Stimulated activated CD4-positive, alpha-beta T cell treated with anti-CD3 and anti-CD28 coated beads, Interleukin-1b, Interleukin-23, amount 100 ng/mL, for 48 hours (primary cell): ENCODE data around the gene ANHX.
"Not testable (repeated sequence)": the region's sequence is repeated elsewhere in the genome, so short reads cannot be mapped to it uniquely, and the experiment has no call there.

Source experiments
- DNase-seq: peaks from one replicate; pipeline ENCODE4 v3.0.0-alpha.2; 2020

ANHX gene

DNA sequence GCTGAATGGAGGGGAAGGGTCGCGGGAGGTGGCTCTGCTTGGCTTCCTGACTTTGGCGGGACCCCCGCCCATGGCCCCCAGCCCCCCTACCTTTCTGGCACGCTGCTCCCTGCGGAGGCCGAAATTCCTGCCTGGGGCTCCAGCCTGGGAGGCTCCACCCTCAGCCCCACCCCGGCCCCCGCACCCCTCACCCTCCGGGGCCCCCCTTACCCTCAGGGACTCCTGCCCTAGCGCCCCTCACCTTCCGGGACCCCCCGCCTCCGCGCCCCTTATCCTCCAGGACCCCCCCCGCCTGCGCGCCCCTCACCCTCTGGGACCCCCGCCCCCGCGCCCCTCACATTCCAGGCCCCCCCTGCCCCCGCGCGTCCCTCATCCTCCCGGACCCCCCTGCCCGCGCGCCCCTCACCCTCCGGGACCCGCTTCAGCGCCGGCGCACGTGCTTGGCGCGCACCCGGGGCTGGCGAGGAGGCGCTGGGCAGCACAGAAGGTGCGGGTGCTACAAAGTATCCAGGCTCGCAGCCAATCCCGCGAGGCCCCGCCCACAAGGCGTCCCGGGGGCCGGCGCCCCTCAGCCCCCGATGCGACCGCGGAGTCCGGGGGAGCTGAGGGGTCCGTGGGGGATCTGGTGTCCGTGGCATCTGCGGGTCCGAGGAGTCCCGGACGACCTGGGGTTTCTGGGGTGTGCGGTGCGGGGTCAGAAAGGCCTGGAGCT lies at the start of gene ANHX:
Gene ANHX (minus strand): TSS at position 477 of the 712 bp plus-strand sequence. CDS start 1,521 bp downstream, outside the sequence.
- no peak for DNase-seq

GRCh38 chr12:133264668-133265067 lies 29.0 kb upstream of the ANHX start:
- not testable (repeated sequence) for DNase-seq

DNA sequence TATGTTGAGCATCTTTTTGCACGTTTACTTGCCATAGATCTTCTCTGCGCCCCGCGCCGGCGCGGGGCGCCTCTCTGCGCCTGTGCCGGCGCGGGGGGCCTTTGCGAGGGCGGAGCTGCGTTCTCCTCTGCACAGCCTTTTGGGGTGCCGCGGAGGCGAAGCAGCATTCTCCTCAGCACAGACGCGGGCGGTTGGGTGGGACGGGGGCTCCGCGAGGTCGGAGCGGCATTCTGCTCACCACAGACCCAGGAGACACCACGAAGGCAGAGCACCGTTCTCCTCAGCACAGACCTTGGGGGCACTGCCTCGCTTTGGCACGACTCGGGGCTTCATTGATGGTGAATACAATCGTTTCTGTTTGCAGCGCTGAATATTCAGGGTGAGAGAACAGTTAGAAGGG lies 28.5 kb upstream of the ANHX start:
- DNase-seq, result no peak

- DNase-seq, result no peak
Observed at GRCh38 chr12:133256321-133256720, 20.6 kb upstream of the ANHX start.

DNA sequence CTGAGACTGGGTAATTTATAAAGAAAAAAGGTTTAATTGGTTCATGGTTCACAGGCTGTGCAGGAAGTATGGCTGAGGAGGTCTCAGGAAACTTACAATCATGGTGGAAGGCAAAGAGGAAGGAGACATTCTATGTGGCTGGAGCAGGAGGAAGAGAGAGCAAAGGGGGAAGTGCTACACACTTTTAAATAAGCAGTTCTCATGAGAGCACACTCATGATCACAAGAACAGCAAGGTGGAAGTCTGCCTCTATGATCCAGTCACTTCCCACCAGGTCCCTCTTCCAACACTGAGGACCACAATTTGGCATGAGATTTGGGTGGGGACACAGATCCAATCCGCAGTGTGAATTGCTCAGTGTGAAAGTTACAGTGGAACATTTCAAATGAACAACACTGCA lies 20.2 kb upstream of the ANHX start:
- not testable (repeated sequence) for DNase-seq

DNA sequence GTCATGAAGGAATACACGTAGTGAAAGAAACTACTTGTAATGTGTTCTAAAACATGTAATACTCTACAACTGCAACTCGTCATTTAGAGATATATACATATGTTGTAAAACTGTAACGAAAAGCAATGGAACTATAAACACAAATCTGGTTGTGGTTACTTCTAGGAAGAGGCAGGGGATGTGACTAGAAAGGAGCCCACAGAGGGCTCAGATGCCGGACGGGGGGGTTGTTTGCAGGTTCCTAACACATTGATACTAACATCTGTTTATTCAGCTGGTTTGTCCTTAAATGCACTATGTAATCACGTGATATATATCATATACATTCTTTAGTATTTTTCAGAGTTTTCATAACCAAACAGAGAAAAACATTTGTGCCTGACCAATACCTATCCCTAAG lies 16.1 kb upstream of the ANHX start:
- no peak for DNase-seq

DNA sequence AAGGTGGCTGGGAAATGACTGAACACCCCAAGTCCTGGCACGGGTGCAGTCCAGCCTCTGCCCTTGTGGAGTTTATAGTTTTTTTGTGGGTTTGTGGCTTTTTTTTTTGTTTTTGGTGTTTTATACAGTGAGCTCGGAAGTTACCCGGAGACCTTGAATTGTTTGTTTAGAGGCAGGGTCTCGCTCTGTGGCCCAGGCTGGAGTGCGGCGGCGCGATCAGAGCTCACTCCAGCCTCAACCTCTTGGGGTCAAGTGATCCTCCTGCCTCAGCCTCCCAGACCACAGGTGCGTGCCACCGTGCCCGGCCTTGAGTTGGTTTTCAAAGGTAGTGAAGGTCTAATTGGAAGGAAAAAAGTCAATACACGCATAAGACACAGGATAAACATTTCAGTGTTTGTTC lies 879 bp upstream of the ANHX start:
- no peak for DNase-seq

GRCh38 chr12:133236144-133236543 lies 467 bp upstream of the ANHX start:
- no peak for DNase-seq

DNA sequence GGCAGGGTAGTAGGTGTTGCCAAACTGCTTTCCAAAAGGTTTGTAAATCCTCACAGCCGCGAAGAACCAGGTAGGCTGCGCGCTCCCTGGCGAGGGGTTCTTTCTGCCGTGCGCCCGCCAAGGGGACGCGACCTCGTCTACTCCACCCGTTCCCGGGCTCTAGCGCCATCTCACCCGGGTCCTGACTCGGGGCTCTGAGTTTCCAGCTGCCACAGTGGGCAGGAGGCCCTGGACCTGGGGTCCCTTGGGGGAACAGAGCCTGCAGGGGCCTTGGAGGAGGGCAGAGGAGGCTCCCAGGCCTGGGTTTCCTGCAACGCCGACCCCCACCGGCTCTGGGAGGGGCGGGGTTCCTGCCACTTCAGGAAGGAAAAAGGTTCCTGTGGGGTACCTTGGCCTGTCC lies 706 bp downstream of the ANHX start:
- no peak for DNase-seq

- DNase-seq, result no peak
Observed at GRCh38 chr12:133233993-133234564, 1.6 kb downstream of the ANHX start.

- no peak for DNase-seq
Observed at GRCh38 chr12:133233006-133233405, 2.7 kb downstream of the ANHX start.

GRCh38 chr12:133231001-133231400 lies 4.7 kb downstream of the ANHX start:
- DNase-seq, result no peak

DNA sequence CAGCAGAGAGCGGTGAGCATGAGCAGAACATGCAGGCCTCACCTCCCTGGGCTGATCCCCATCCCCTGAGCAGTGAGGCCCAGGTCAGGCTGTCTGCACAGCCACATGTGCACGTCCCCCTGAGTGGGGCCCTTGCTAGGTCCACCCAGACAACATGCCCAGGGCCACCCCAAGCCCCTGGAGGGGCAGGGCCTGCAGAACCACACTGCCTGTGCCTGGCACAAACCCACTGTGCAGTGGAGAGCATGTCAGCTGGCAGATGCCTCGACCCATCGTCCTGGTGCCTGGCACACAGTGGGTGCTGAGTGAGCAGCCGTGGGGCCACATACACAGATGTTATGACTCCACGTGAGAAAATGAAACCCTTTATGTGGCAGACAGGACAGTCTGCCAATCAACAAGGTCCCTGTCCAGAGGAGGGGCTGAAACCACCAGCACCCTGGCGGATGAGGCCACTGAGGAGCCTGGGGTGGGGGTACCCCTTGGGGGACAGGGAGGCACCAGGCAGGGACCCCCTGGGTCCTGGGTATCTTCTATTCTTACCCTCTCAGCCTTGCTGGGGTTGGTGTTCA lies 8.3 kb downstream of the ANHX start:
- no peak for DNase-seq

- no peak for DNase-seq
Observed at GRCh38 chr12:133226690-133227089, 9.0 kb downstream of the ANHX start.

- no peak for DNase-seq
Observed at GRCh38 chr12:133225527-133225926, 10.2 kb downstream of the ANHX start.

DNA sequence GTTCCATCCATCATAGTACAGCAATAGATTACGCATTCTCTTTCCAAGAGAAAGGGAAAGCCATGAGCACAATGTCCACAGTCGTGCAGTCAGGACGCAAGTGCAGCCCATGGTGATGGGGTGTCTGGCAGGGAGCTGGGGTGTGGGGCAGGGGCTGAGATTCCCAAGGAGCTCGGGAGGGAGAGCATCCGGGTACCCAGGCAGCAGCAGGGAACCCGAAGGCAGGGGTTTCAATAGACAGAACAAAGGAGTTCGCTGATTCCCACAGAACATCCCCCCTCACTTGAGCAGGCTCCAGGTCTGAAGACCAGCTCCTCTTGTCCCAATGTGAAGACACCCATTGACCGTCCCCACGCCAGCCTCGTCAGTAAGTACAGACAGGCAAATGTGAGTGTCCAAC lies 13.5 kb downstream of the ANHX start:
- DNase-seq, result no peak

GRCh38 chr12:133221241-133221640 lies 14.4 kb downstream of the ANHX start:
- no peak for DNase-seq

GRCh38 chr12:133220521-133220920 lies 15.2 kb downstream of the ANHX start:
- DNase-seq, result no peak

DNA sequence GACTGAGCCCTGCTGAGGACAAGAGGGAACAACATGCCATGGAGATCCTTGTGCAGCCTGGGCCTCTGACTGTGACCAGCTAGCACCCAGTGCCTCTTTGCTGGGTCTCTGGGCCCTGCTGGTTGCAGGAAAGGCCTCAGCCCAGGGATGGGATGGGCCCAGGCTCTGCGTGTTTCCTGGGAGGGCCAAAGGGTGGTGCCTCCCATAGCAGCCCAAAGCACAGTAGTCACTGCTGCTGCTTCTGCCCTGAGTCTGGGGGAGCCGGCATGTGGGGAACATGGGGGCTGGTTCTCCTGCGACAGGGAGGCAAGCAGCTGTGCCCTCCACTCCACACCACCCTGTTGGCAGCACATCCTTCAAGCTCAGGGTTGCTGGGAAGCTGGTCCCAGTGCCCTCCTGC lies 18.5 kb downstream of the ANHX start:
- DNase-seq, result no peak

GRCh38 chr12:133215724-133216123 lies 20.0 kb downstream of the ANHX start:
- DNase-seq, result no peak

DNA sequence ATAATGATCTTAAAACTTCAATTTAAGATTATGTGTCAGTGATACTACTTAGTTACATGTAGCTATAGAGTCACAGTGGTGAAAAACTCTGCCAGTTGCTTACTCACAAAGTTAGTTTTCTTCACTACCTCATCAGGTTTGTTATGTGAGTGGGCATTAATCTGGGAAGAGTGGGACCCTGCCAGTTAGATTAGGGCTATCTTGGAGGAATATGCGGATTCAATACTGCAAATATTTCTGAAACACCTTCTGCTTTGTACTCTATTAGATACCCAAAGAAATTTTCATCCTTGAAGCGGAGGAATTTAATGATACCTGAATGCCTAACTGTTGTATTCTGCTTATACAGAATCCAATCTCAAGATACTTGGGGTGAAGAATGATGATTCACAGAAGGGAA lies 29.3 kb downstream of the ANHX start:
- no peak for DNase-seq

GRCh38 chr12:133204264-133204603 lies 31.4 kb downstream of the ANHX start:
- DNase-seq, result no peak

GRCh38 chr12:133203344-133204263 lies 32.1 kb downstream of the ANHX start:
- DNase-seq, result no peak
